Activated CD4-positive, alpha-beta T cell treated with anti-CD3 and anti-CD28 coated beads for 48 hours (primary cell): ENCODE data around the gene LZTS2.

Source experiments
- DNase-seq: peaks from one replicate; pipeline ENCODE4 v3.0.0-alpha.2; 2020

The LZTS2 gene

GRCh38 chr10:100979791-100980272 lies 19.8 kb upstream of the LZTS2 start:
- no peak for DNase-seq

GRCh38 chr10:100980311-100980710 lies 19.3 kb upstream of the LZTS2 start:
- no peak for DNase-seq

GRCh38 chr10:100980711-100981110 lies 18.9 kb upstream of the LZTS2 start:
- DNase-seq = no peak

GRCh38 chr10:100981178-100981772 lies 18.3 kb upstream of the LZTS2 start:
- no peak for DNase-seq

GRCh38 chr10:100982916-100983830 lies 16.4 kb upstream of the LZTS2 start:
- no peak for DNase-seq

- no peak for DNase-seq
Observed at GRCh38 chr10:100983868-100984671, 15.5 kb upstream of the LZTS2 start.

GRCh38 chr10:100984672-100985177 lies 14.9 kb upstream of the LZTS2 start:
- no peak for DNase-seq

- DNase-seq = no peak
Observed at GRCh38 chr10:100985336-100985735, 14.3 kb upstream of the LZTS2 start.

- DNase-seq = no peak
Observed at GRCh38 chr10:100986623-100986951, 13.0 kb upstream of the LZTS2 start.

GRCh38 chr10:100986952-100987684 lies 12.5 kb upstream of the LZTS2 start, which contains the start of the genes MRPL43 and TWNK:
TSS of gene MRPL43 (minus strand) at chr10:100987497. CDS start at chr10:100987443, 54 bp downstream.
TSS of gene TWNK (plus strand) at chr10:100987543. CDS start at chr10:100988211, 668 bp downstream.
- peak; percentile 91 for DNase-seq

GRCh38 chr10:100987685-100988049 lies 11.9 kb upstream of the LZTS2 start:
- DNase-seq = no peak

GRCh38 chr10:100988166-100988565 lies 11.4 kb upstream of the LZTS2 start:
- no peak for DNase-seq

- DNase-seq = no peak
Observed at GRCh38 chr10:100989088-100989487, 10.5 kb upstream of the LZTS2 start.

GRCh38 chr10:100993986-100994708 lies 5.5 kb upstream of the LZTS2 start:
- DNase-seq = no peak

GRCh38 chr10:100995181-100995580 lies 4.4 kb upstream of the LZTS2 start:
- no peak for DNase-seq

GRCh38 chr10:100996678-100997359 lies 2.8 kb upstream of the LZTS2 start:
- peak; percentile 50 for DNase-seq

- peak; percentile 81 for DNase-seq
Observed at GRCh38 chr10:100997360-100998182, 2.0 kb upstream of the LZTS2 start.

GRCh38 chr10:100998183-100998990 lies 1.2 kb upstream of the LZTS2 start:
- DNase-seq = peak; percentile 76
